PC-3 (cell line): Measurements from ENCODE around the gene PAIP2. TPM values are rescaled to one million over a fixed set of nuclear protein-coding genes. Genes with fewer than 3 reads are reported as not detected.

ENCODE experiments used
- ATAC-seq: fragments of 200-7000 bp; cut with Tn5 transposase; 2 replicates; pipeline ENCODE4 v1.9.1; 2020; ENCODE audit warnings: mild to moderate bottlenecking, moderate library complexity
- BruUV-seq: library from RNA; stranded (reverse); fragments of 400-500 nt; replicated peaks from 2 replicates; lab custom pipeline; 2021; lab: Mats Ljungman, UMichigan
- CTCF ChIA-PET: fragments of 300-600 bp; sonication (Branson Sonifier 250); formaldehyde crosslinking; loops from one replicate; lab custom pipeline; 2022; ENCODE audit warnings: antibody characterized with exemption; lab: Charles Lee
- POLR2A ChIA-PET: fragments of 300-600 bp; sonication (Branson Sonifier 250); formaldehyde crosslinking; loops from one replicate; lab custom pipeline; 2022; ENCODE audit warnings: antibody characterized with exemption; ENCODE audit not compliant: unreplicated experiment; lab: Charles Lee
- DNase-seq: peaks from one replicate; pipeline ENCODE4 v3.0.0-alpha.2; 2015
- H2AFZ ChIP-seq: fragments of 300-600 bp; sonication (generic); 2 replicates; pipeline ENCODE4 v1.6.0; 2016; ENCODE audit warnings: antibody characterized with exemption, low read length
- H3F3A ChIP-seq: fragments of 300-600 bp; sonication (generic); one replicate; pipeline ENCODE4 v1.6.0; 2017; ENCODE audit warnings: antibody characterized with exemption, low read length, control low read depth, mild to moderate bottlenecking; ENCODE audit not compliant: unreplicated experiment
- H3K27ac ChIP-seq: fragments of 300-600 bp; sonication (generic); 2 replicates; pipeline ENCODE4 v1.5.1; 2016; ENCODE audit warnings: mild to moderate bottlenecking, low read length
- H3K27me3 ChIP-seq: fragments of 300-600 bp; sonication (generic); 2 replicates; pipeline ENCODE4 v1.6.1; 2016; ENCODE audit warnings: low read length, mixed read lengths
- H3K36me3 ChIP-seq: fragments of 300-600 bp; sonication (generic); 2 replicates; pipeline ENCODE4 v1.6.1; 2016; ENCODE audit warnings: low read depth, mixed run types, low read length, mixed read lengths
- H3K4me1 ChIP-seq: fragments of 300-600 bp; sonication (generic); 2 replicates; pipeline ENCODE4 v1.5.1; 2016; ENCODE audit warnings: low read length; ENCODE audit not compliant: insufficient read depth
- H3K4me2 ChIP-seq: fragments of 300-600 bp; sonication (generic); 2 replicates; pipeline ENCODE4 v1.6.0; 2016; ENCODE audit warnings: low read length
- H3K4me3 ChIP-seq: fragments of 300-600 bp; sonication (generic); 2 replicates; pipeline ENCODE4 v1.5.1; 2016; ENCODE audit warnings: mild to moderate bottlenecking, low read length, mixed read lengths
- H3K79me2 ChIP-seq: fragments of 300-600 bp; sonication (generic); 2 replicates; pipeline ENCODE4 v1.6.1; 2017; ENCODE audit warnings: low read length, mixed read lengths
- H3K9ac ChIP-seq: fragments of 300-600 bp; sonication (generic); 2 replicates; pipeline ENCODE4 v1.6.0; 2016; ENCODE audit warnings: mild to moderate bottlenecking, low read length
- H3K9me2 ChIP-seq: fragments of 300-600 bp; sonication (generic); replicated peaks from 2 replicates; pipeline ENCODE4 v1.6.1; 2016; ENCODE audit warnings: mixed run types, low read length, mixed read lengths
- H3K9me3 ChIP-seq: fragments of 300-600 bp; sonication (generic); 2 replicates; pipeline ENCODE4 v1.6.1; 2016; ENCODE audit warnings: low read length, mixed read lengths
- H4K20me1 ChIP-seq: fragments of 300-600 bp; sonication (generic); 2 replicates; pipeline ENCODE4 v1.6.1; 2016; ENCODE audit warnings: low read length, mixed read lengths
- CTCF ChIP-seq: fragments of 300-600 bp; sonication (generic); conservative IDR thresholded peaks from 2 replicates; pipeline ENCODE4 v1.5.1; 2017; ENCODE audit warnings: antibody characterized with exemption, low read depth, mild to moderate bottlenecking, low read length
- EZH2 ChIP-seq: fragments of 300-600 bp; sonication (generic); IDR thresholded peaks from one replicate; pipeline ENCODE4 v1.6.1; 2017; ENCODE audit warnings: antibody characterized with exemption, mild to moderate bottlenecking, low read length; ENCODE audit not compliant: unreplicated experiment
- EZH2phosphoT487 ChIP-seq: fragments of 300-600 bp; sonication (generic); IDR thresholded peaks from 2 replicates; pipeline ENCODE4 v1.6.1; 2018; ENCODE audit warnings: mild to moderate bottlenecking, antibody characterized with exemption, low read length, borderline replicate concordance
- intact Hi-C: fragments of 100-400 bp; cut with micrococcal nuclease; formaldehyde crosslinking; loops from 2 replicates; pipeline ENCODE4 v1.9.0; 2023
- total RNA-seq: library from RNA; depleted of rRNA; stranded (reverse); fragments of >200 nt; gene quantifications from 2 replicates; pipeline ENCODE4 v1.2.3, GENCODE V29; 2014

PAIP2 gene
- total RNA-seq, 1 experiment from 2014 or later, result 35.1 TPM

- Histone ChIP-seq H3K36me3 (no peaks in the 10 kb centered on the region), H3K9ac (peak overlapping the region; percentile 99), H3K4me3 (peak overlapping the region; percentile 87), H2AFZ (peak overlapping the region; percentile 77), H3K4me2 (peak overlapping the region; percentile 94), H3F3A (no peaks in the 10 kb centered on the region), H4K20me1 (no peaks in the 10 kb centered on the region), H3K9me3 (no peaks in the 10 kb centered on the region), H3K27me3 (no peaks in the 10 kb centered on the region), H3K9me2 (no peaks in the 10 kb centered on the region), H3K4me1 (peaks cover 20% of the 10 kb centered on the region), H3K79me2 (peaks cover 28% of the 10 kb centered on the region), H3K27ac (peak overlapping the region; percentile 98)
- CTCF ChIA-PET, result interaction anchor here (0.7 kb wide), 1 partner anchor 19 kb away, joined by 3 read pairs; no protein-coding TSS in a partner anchor
- POLR2A ChIA-PET, result interaction anchor here (0.5 to 0.7 kb wide), 3 partner anchors 19 to 51 kb away, joined by 3 to 5 read pairs (median 3); no protein-coding TSS in a partner anchor
- TSS peak; percentile 20 for BruUV-seq
- ATAC-seq (peak; percentile 71), DNase-seq (peak; percentile 79)
- TF ChIP-seq CTCF (peak; percentile 66), EZH2phosphoT487 (no peak)
- intact Hi-C loops, result loop anchor here (1.0 kb wide), 1 partner anchor 105 kb away; no protein-coding TSS in a partner anchor
Measured at GRCh38 chr5:139392678-139393496, 51.2 kb downstream of the PAIP2 start.

- Histone ChIP-seq H3K9me2 (no peaks in the 10 kb centered on the region), H3K4me3 (peak overlapping the region; percentile 87), H3K9ac (peak overlapping the region; percentile 99), H3K4me1 (peaks cover 20% of the 10 kb centered on the region), H4K20me1 (no peaks in the 10 kb centered on the region), H2AFZ (peak overlapping the region; percentile 77; the same call in 1 of the 2 replicates), H3K79me2 (peaks cover 28% of the 10 kb centered on the region), H3K4me2 (peak overlapping the region; percentile 94), H3K27me3 (no peaks in the 10 kb centered on the region), H3F3A (no peaks in the 10 kb centered on the region), H3K9me3 (no peaks in the 10 kb centered on the region), H3K27ac (peak overlapping the region; percentile 98), H3K36me3 (no peaks in the 10 kb centered on the region)
- ChIA-PET POLR2A (interaction anchor here (0.6 to 0.7 kb wide), 2 partner anchors 20 to 51 kb away, joined by 3 to 5 read pairs; no protein-coding TSS in a partner anchor), CTCF (no interaction called here)
- BruUV-seq, result no TSS peak
- ATAC-seq (no peak), DNase-seq (no peak)
- intact Hi-C loops, result no loop called here
- TF ChIP-seq CTCF (no peak), EZH2 (no peak), EZH2phosphoT487 (no peak)
Measured at GRCh38 chr5:139393497-139394122, 52.0 kb downstream of the PAIP2 start.
